GM23248 (cell line): Measurements from ENCODE around the gene SCGN.

ENCODE experiments used
- EZH2 ChIP-seq: fragments of 200-600 bp; sonication (generic); IDR thresholded peaks from 2 replicates; pipeline ENCODE4 v1.6.1; 2018; ENCODE audit warnings: antibody characterized with exemption, mild to moderate bottlenecking; ENCODE audit not compliant: insufficient read depth, poor library complexity, severe bottlenecking
- EZH2phosphoT487 ChIP-seq: fragments of 200-600 bp; sonication (generic); IDR thresholded peaks from 2 replicates; pipeline ENCODE4 v1.6.1; 2018; ENCODE audit warnings: antibody characterized with exemption, moderate library complexity, mild to moderate bottlenecking, low read depth; ENCODE audit not compliant: insufficient read depth

DNA sequence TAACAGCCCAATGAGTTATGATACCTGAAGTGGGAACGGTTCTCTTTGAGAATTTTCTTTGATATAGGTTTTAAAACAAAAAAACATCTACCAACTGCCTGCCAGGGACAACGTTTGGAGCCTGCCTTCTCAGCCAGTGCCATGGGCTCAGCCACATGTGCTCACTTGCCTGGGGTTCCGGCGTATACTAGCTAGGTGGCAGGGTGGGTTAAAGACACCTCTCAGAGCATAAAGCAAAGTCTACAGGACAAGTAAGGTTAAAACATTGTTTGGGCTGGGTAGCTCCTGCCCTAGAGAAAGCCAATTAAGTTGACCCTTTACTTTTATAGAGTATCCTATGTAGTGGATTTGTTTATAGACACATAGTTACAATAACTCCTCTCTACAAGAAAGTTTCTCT lies 38.0 kb upstream of the SCGN start:
- TF ChIP-seq EZH2phosphoT487 (no peak), EZH2 (no peak)
